ENCODE results near the gene AFAP1L2. TPM values are rescaled to one million over a fixed set of nuclear protein-coding genes. Genes with fewer than 3 reads are reported as not detected.
A peak's percentile ranks its signal among the peaks of the same experiment; 100 is the strongest.
"Not testable (repeated sequence)": the region's sequence is repeated elsewhere in the genome, so short reads cannot be mapped to it uniquely, and the experiment has no call there.

The AFAP1L2 gene
- total RNA-seq, 1 donor from 2014 or later, result 5.7 TPM

GRCh38 chr10:114353383-114353782 is 50.9 kb downstream of the AFAP1L2 start:
- Mint-ChIP-seq H3K4me1 (ENCODE audit: unreplicated experiment) (peaks cover 60% of the 10 kb centered on the region), H3K27ac (ENCODE audit: unreplicated experiment) (peak overlapping the region; percentile 23), H3K36me3 (ENCODE audit: unreplicated experiment) (no peaks in the 10 kb centered on the region), H3K27me3 (ENCODE audit: unreplicated experiment) (no peaks in the 10 kb centered on the region), H3K4me3 (ENCODE audit: unreplicated experiment) (no peak overlapping the region), H3K9me3 (ENCODE audit: unreplicated experiment) (no peaks in the 10 kb centered on the region)
- no peak for TF ChIP-seq CTCF (IDR thresholded peaks at IDR 0.05)
- DNase-seq (ENCODE audit: extremely low spot score, unreplicated experiment), result no peak

DNA sequence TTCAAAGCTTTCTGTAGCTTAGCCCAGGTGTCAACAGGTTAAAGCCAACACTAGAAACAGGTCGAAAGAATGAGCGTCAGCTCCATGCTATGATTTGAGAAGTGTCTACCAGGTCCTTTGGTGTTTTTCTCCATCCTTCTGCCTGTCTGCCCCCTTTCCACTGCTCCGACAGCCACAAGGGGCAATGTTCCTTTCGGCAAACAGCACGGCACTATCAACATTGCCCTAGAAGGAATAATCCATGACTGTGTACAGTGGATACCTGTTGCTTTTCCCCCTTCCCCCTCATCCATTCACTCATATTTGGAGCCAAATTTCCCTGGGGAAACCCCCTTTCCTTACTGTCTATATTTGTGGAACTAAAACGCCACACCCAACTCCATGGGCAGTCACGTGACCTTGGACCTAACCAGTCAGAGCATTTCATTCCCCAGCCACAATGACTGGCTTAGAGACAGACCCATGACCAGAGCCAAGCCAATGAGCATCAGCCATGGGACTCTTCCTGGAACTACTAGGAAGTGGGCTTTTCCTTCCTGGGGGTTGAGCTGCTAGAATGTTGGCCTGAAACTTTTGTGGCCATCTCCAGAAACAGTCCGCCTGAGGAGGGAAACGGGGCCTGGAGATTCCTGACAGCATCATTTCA is 51.5 kb downstream of the AFAP1L2 start:
- peaks cover 62% of the 10 kb centered on the region for H3K4me1 Mint-ChIP-seq (ENCODE audit: unreplicated experiment)

GRCh38 chr10:114350751-114351150 is 53.6 kb downstream of the AFAP1L2 start:
- no peaks in the 10 kb centered on the region for H3K9me3 Mint-ChIP-seq (ENCODE audit: unreplicated experiment)

More for the DNA sequence above, 51.5 kb downstream of the AFAP1L2 start:
- no peaks in the 10 kb centered on the region for H3K36me3 Mint-ChIP-seq (ENCODE audit: unreplicated experiment)
- TF ChIP-seq CTCF (IDR thresholded peaks at IDR 0.05), result no peak
- no peaks in the 10 kb centered on the region for H3K27me3 Mint-ChIP-seq (ENCODE audit: unreplicated experiment)
- H3K9me3 Mint-ChIP-seq (ENCODE audit: unreplicated experiment), result no peaks in the 10 kb centered on the region
- DNase-seq (ENCODE audit: extremely low spot score, unreplicated experiment), result no peak
- H3K4me3 Mint-ChIP-seq (ENCODE audit: unreplicated experiment), result no peak overlapping the region
- peak overlapping the region; percentile 23 for H3K27ac Mint-ChIP-seq (ENCODE audit: unreplicated experiment)

GRCh38 chr10:114349522-114350215 is 54.6 kb downstream of the AFAP1L2 start:
- Mint-ChIP-seq H3K27ac (ENCODE audit: unreplicated experiment) (peak overlapping the region; percentile 70), H3K4me1 (ENCODE audit: unreplicated experiment) (peaks cover 68% of the 10 kb centered on the region), H3K27me3 (ENCODE audit: unreplicated experiment) (no peaks in the 10 kb centered on the region), H3K4me3 (ENCODE audit: unreplicated experiment) (no peak overlapping the region), H3K9me3 (ENCODE audit: unreplicated experiment) (no peaks in the 10 kb centered on the region), H3K36me3 (ENCODE audit: unreplicated experiment) (no peaks in the 10 kb centered on the region)
- DNase-seq (ENCODE audit: extremely low spot score, unreplicated experiment), result no peak
- TF ChIP-seq CTCF (IDR thresholded peaks at IDR 0.05), result no peak

More at GRCh38 chr10:114350751-114351150, 53.6 kb downstream of the AFAP1L2 start:
- Mint-ChIP-seq H3K4me1 (ENCODE audit: unreplicated experiment) (peaks cover 67% of the 10 kb centered on the region), H3K36me3 (ENCODE audit: unreplicated experiment) (no peaks in the 10 kb centered on the region), H3K27me3 (ENCODE audit: unreplicated experiment) (no peaks in the 10 kb centered on the region), H3K27ac (ENCODE audit: unreplicated experiment) (no peak overlapping the region), H3K4me3 (ENCODE audit: unreplicated experiment) (no peak overlapping the region)
- no peak for DNase-seq (ENCODE audit: extremely low spot score, unreplicated experiment)
- no peak for TF ChIP-seq CTCF (IDR thresholded peaks at IDR 0.05)

GRCh38 chr10:114349071-114349470 is 55.2 kb downstream of the AFAP1L2 start:
- not testable (repeated sequence) for H3K36me3 Mint-ChIP-seq (ENCODE audit: unreplicated experiment); H3K9me3 Mint-ChIP-seq (ENCODE audit: unreplicated experiment); H3K27me3 Mint-ChIP-seq (ENCODE audit: unreplicated experiment); DNase-seq (ENCODE audit: extremely low spot score, unreplicated experiment); H3K4me3 Mint-ChIP-seq (ENCODE audit: unreplicated experiment); H3K27ac Mint-ChIP-seq (ENCODE audit: unreplicated experiment)
- peaks cover 74% of the 10 kb centered on the region for H3K4me1 Mint-ChIP-seq (ENCODE audit: unreplicated experiment)

All from osteocyte (in vitro differentiated cells).